Parathyroid adenoma (tissue), 2 donors: Measurements from ENCODE around the gene VSIG10L2.

Source experiments
- H2AFZ ChIP-seq: fragments of 300-600 bp; sonication (generic); one replicate; pipeline ENCODE4 v1.7.0; 2017; ENCODE audit warnings: antibody characterized with exemption, mild to moderate bottlenecking
- H3K27ac ChIP-seq: fragments of 300-600 bp; sonication (generic); one replicate; pipeline ENCODE4 v1.7.0; 2017
- H3K27me3 ChIP-seq: fragments of 300-600 bp; sonication (generic); one replicate; pipeline ENCODE4 v1.7.0; 2017; ENCODE audit warnings: low read length; ENCODE audit not compliant: control insufficient read depth, insufficient read depth
- H3K36me3 ChIP-seq: fragments of 300-600 bp; sonication (generic); one replicate; pipeline ENCODE4 v1.7.0; 2017; ENCODE audit warnings: low read length; ENCODE audit not compliant: control insufficient read depth, insufficient read depth
- H3K4me1 ChIP-seq: fragments of 300-600 bp; sonication (generic); one replicate; pipeline ENCODE4 v1.7.0; 2017; ENCODE audit warnings: control low read depth
- H3K4me2 ChIP-seq: fragments of 300-600 bp; sonication (generic); one replicate; pipeline ENCODE4 v1.7.0; 2017; ENCODE audit warnings: low read length
- H3K4me3 ChIP-seq: fragments of 300-600 bp; sonication (generic); one replicate; pipeline ENCODE4 v1.7.0; 2017; ENCODE audit warnings: low read depth, low read length
- H3K79me2 ChIP-seq: fragments of 300-600 bp; sonication (generic); one replicate; pipeline ENCODE4 v1.7.0; 2017; ENCODE audit warnings: control low read depth
- H3K9ac ChIP-seq: fragments of 300-600 bp; sonication (generic); one replicate; pipeline ENCODE4 v1.7.0; 2017; ENCODE audit warnings: mild to moderate bottlenecking
- H3K9me3 ChIP-seq: fragments of 300-600 bp; sonication (generic); one replicate; pipeline ENCODE4 v1.7.0; 2017; ENCODE audit warnings: low read length; ENCODE audit not compliant: control insufficient read depth
- TF ChIP-seq, protein P1 (sequence below): fragments of 300-600 bp; sonication (generic); IDR thresholded peaks from one replicate; pipeline ENCODE4 v1.7.0; 2017; ENCODE audit warnings: antibody characterized with exemption, mild to moderate bottlenecking
- donor health status: primary hyperparathyroidism.

VSIG10L2 gene

DNA sequence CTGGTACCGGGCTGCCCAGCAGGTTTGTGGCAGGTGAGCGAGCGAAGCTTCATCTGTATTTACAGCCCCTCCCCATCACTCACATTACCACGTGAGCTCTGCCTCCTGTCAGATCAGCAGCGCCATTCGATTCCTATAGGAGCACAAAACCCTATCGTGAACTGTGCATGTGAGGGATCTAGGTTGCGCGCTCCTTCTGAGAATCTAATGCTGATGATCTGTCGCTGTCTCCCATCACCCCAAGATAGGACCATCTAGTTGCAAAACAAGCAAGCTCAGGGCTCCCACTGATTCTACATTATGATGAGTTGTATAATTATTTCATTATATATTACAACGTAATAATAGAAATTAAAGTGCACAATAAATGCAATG, 15.8 kb upstream of the VSIG10L2 start:
- TF ChIP-seq, protein P1, sequence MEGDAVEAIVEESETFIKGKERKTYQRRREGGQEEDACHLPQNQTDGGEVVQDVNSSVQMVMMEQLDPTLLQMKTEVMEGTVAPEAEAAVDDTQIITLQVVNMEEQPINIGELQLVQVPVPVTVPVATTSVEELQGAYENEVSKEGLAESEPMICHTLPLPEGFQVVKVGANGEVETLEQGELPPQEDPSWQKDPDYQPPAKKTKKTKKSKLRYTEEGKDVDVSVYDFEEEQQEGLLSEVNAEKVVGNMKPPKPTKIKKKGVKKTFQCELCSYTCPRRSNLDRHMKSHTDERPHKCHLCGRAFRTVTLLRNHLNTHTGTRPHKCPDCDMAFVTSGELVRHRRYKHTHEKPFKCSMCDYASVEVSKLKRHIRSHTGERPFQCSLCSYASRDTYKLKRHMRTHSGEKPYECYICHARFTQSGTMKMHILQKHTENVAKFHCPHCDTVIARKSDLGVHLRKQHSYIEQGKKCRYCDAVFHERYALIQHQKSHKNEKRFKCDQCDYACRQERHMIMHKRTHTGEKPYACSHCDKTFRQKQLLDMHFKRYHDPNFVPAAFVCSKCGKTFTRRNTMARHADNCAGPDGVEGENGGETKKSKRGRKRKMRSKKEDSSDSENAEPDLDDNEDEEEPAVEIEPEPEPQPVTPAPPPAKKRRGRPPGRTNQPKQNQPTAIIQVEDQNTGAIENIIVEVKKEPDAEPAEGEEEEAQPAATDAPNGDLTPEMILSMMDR, result no peak
- Histone ChIP-seq H2AFZ (no peak overlapping the region), H3K4me3 (no peak overlapping the region), H3K4me1 (no peaks in the 10 kb centered on the region), H3K27me3 (no peaks in the 10 kb centered on the region), H3K79me2 (no peaks in the 10 kb centered on the region), H3K4me2 (no peak overlapping the region), H3K9me3 (no peaks in the 10 kb centered on the region), H3K9ac (no peak overlapping the region), H3K27ac (no peak overlapping the region), H3K36me3 (no peaks in the 10 kb centered on the region)

DNA sequence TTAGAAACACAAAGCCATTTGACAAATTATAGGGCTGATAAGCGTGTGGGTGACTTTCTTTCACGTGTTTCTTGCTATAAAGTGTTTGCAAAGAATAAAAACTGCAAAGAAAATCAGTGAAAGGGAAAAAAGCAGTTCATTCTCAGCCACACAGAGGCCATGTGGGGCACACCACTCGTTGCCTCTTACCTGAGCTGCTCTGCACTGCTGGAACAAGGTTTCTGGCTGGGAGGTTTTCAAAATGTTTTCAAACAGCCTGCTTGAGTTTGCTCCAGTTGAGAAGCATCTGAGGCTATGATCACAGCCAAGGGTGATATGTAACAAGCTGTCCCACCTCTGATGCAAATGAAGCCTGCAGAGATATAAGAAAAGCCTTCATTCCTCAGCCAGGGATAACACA, 14.7 kb upstream of the VSIG10L2 start:
- Histone ChIP-seq H3K4me1 (no peaks in the 10 kb centered on the region), H3K9ac (no peak overlapping the region), H3K4me2 (no peak overlapping the region), H3K36me3 (no peaks in the 10 kb centered on the region), H3K27ac (no peak overlapping the region), H3K4me3 (no peak overlapping the region), H2AFZ (no peak overlapping the region), H3K27me3 (no peaks in the 10 kb centered on the region), H3K79me2 (no peaks in the 10 kb centered on the region), H3K9me3 (no peaks in the 10 kb centered on the region)
- TF ChIP-seq, protein P1, result no peak

DNA sequence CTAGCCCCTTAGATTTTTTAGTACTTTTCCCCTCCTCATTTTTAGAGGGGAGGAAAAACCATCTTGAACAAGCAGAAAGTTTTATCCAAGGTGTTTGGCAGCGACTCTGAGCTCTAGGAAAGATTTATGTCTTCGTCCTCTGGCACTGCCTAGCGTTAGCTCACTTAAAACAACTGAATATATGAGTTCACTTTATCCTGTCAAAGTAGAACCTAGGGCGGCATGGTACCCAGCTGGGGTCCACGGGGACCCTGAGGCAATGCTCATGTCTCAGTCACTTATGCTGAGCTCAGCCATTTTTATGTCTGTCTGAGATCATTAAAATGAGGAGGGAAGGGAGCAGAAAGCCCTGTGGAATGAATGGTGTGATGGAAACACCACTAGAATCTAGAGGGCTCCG, 14.2 kb upstream of the VSIG10L2 start:
- H3K4me2 ChIP-seq, result no peak overlapping the region
- no peaks in the 10 kb centered on the region for H3K79me2 ChIP-seq
- no peaks in the 10 kb centered on the region for H3K27me3 ChIP-seq
- no peaks in the 10 kb centered on the region for H3K36me3 ChIP-seq
- TF ChIP-seq, protein P1, result no peak
- H3K9ac ChIP-seq, result no peak overlapping the region
- H2AFZ ChIP-seq, result no peak overlapping the region
- no peak overlapping the region for H3K4me3 ChIP-seq
- no peak overlapping the region for H3K27ac ChIP-seq
- H3K4me1 ChIP-seq, result no peaks in the 10 kb centered on the region
- H3K9me3 ChIP-seq, result no peaks in the 10 kb centered on the region

DNA sequence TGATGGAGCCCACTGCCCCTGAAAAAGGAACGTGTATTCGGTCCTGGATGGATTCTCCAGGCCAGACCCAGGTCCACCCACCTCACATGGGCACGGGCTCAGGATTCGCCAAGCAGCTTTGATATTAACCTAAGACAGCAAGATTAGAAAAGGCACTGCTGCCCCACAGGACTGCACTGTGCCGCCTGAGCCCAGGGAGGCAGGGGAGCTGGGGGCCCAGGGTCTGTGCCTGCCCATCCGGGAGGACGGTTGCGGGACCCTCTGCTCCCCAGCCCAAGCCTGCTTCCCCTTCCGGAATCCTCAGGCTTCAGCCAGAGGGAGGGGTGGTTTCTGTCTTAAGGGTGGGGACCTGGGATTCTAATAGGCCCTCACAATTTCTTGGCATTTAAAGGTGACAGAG, 13.5 kb upstream of the VSIG10L2 start:
- Histone ChIP-seq H3K27ac (no peak overlapping the region), H3K9ac (no peak overlapping the region), H3K79me2 (no peaks in the 10 kb centered on the region), H3K9me3 (no peaks in the 10 kb centered on the region), H3K4me2 (no peak overlapping the region), H3K27me3 (no peaks in the 10 kb centered on the region), H2AFZ (no peak overlapping the region), H3K36me3 (no peaks in the 10 kb centered on the region), H3K4me1 (no peaks in the 10 kb centered on the region), H3K4me3 (no peak overlapping the region)
- TF ChIP-seq, protein P1, result no peak

DNA sequence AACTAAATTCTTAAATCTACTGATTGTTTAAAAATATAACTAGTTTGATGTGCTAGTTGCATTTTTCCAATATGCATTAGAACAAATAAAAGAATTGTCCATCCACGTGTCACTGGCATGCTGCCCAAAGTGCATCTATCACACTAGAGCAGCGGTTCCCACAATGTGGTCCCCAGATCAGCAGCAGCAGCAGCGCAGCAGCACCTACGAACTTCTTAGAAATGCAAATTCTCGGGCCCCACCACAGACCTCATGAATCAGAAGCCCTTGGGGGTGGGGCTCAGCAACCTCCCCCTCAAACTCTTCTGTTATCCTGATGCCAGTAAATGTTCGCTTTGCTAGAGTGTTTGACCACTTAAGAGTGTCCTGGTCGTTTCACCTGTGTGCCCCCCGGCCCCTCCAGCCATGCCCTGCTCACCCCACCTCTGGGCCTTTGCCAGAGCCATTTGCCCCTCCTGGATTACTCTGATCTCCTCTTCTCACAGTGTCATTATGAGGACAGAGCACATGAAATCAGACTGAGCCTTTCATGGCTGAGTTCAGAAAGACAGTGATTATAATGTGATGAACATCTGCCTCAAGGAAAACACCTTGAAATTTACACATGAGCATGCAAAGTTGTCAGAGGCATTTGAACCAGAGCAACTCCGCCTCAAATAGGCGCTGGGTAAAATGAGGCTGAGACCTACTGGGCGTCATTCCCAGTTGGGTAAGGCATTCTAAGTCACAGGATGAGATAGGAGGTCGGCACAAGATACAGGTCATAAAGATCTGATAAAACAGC, 12.6 kb upstream of the VSIG10L2 start:
- Histone ChIP-seq H3K4me2 (no peak overlapping the region), H3K4me1 (no peaks in the 10 kb centered on the region)
- TF ChIP-seq, protein P1, result no peak

More for the DNA sequence above, 12.6 kb upstream of the VSIG10L2 start:
- Histone ChIP-seq H3K9ac (no peak overlapping the region), H3K27ac (no peak overlapping the region), H3K79me2 (no peaks in the 10 kb centered on the region), H3K36me3 (no peaks in the 10 kb centered on the region), H3K4me3 (no peak overlapping the region), H3K9me3 (no peaks in the 10 kb centered on the region), H2AFZ (no peak overlapping the region), H3K27me3 (no peaks in the 10 kb centered on the region)
